NT2/D1 (cell line): Measurements from ENCODE around the gene CD86.
"Not testable (repeated sequence)": the region's sequence is repeated elsewhere in the genome, so short reads cannot be mapped to it uniquely, and the experiment has no call there.

Experiments
- DNase-seq: peaks from one replicate; pipeline ENCODE4 v3.0.0-alpha.2; 2011; ENCODE audit warnings: low read depth, low spot score
- H3K27me3 ChIP-seq: 2 replicates; pipeline ENCODE4 v1.6.0; 2011; ENCODE audit warnings: mild to moderate bottlenecking; ENCODE audit not compliant: insufficient read length, insufficient read depth
- H3K36me3 ChIP-seq: 2 replicates; pipeline ENCODE4 v1.6.1; 2011; ENCODE audit warnings: mild to moderate bottlenecking, low read length, mixed read lengths; ENCODE audit not compliant: insufficient read depth, insufficient read length
- H3K4me1 ChIP-seq: 2 replicates; pipeline ENCODE4 v1.5.1; 2011; ENCODE audit not compliant: insufficient read depth, insufficient read length
- H3K4me3 ChIP-seq: 2 replicates; pipeline ENCODE4 v1.5.1; 2011; ENCODE audit warnings: low read depth; ENCODE audit not compliant: insufficient read length
- H3K9ac ChIP-seq: 2 replicates; pipeline ENCODE4 v1.6.0; 2011; ENCODE audit warnings: low read depth; ENCODE audit not compliant: insufficient read length
- H3K9me3 ChIP-seq: 2 replicates; pipeline ENCODE4 v1.5.1; 2011; ENCODE audit warnings: mild to moderate bottlenecking, low read length; ENCODE audit not compliant: insufficient read depth
- SUZ12 ChIP-seq: IDR thresholded peaks from 2 replicates; pipeline ENCODE4 v1.6.1; 2011; ENCODE audit not compliant: insufficient read length, insufficient read depth; ENCODE audit errors: extremely low read depth
- YY1 ChIP-seq: IDR thresholded peaks from 2 replicates; pipeline ENCODE4 v1.6.1; 2011; ENCODE audit not compliant: insufficient read length, insufficient read depth
- ZNF274 ChIP-seq: IDR thresholded peaks from 2 replicates; pipeline ENCODE4 v1.6.1; 2011; ENCODE audit warnings: mild to moderate bottlenecking, low read depth, low read length

Gene CD86

DNA sequence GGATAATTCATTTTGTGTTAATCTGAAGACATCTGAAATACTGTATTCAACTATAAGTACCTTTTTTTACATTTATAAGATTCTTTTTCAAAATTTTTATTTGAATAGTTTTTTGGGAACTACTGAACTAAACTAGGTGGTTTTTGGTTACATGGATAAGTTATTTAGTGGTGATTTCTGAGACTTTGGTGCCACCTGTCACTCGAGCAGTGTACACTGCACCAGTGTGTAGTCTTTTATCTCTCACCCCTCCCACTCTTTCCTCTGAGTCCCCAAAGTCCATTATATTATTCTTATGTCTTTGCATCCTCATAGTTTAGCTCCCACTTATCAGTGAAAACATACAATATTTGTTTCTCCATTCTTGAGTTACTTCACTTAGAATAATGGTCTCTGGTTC lies 57.6 kb downstream of the CD86 start:
- TF ChIP-seq SUZ12 (no peak), YY1 (no peak), ZNF274 (no peak)
- H3K4me3 ChIP-seq: no peak overlapping the region
- H3K9ac ChIP-seq: no peak overlapping the region
- peaks cover 11% of the 10 kb centered on the region for H3K9me3 ChIP-seq
- no peaks in the 10 kb centered on the region for H3K27me3 ChIP-seq
- no peak for DNase-seq
- no peaks in the 10 kb centered on the region for H3K36me3 ChIP-seq
- H3K4me1 ChIP-seq: no peaks in the 10 kb centered on the region

GRCh38 chr3:122123850-122124249 lies 68.7 kb downstream of the CD86 start:
- no peak for TF ChIP-seq ZNF274
- no peak for TF ChIP-seq YY1
- TF ChIP-seq SUZ12: no peak
- Histone ChIP-seq H3K9me3 (peaks cover 9% of the 10 kb centered on the region; the same call in 1 of the 2 replicates), H3K4me1 (no peaks in the 10 kb centered on the region), H3K9ac (no peak overlapping the region), H3K36me3 (no peaks in the 10 kb centered on the region), H3K27me3 (no peaks in the 10 kb centered on the region), H3K4me3 (no peak overlapping the region)
- DNase-seq: no peak

- Histone ChIP-seq H3K4me1 (no peaks in the 10 kb centered on the region), H3K36me3 (no peaks in the 10 kb centered on the region), H3K9ac (no peak overlapping the region), H3K4me3 (no peak overlapping the region), H3K9me3 (no peaks in the 10 kb centered on the region), H3K27me3 (no peaks in the 10 kb centered on the region)
- TF ChIP-seq ZNF274: no peak
- TF ChIP-seq YY1: no peak
- TF ChIP-seq SUZ12: no peak
- no peak for DNase-seq
Observed at GRCh38 chr3:122132949-122133540, 77.9 kb downstream of the CD86 start.

DNA sequence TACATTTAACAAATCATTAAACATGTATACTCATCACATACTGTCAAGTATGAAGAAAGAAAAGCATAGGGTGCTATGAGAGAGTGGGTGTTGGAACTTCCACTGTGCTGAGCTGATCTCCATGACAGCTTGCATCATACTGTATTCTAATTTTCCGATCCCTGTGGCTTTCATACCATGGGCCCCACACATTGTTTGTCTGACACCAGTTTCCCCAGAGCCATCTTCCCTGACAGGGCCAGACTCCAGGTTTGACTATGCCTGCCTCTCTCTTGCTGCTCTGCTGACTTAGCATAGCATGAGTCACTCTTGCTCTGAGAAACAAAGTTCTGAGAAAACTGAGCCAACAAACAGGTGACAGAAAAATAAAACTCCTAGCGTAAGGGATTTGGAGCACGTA lies 91.3 kb downstream of the CD86 start:
- no peaks in the 10 kb centered on the region for H3K4me1 ChIP-seq
- H3K36me3 ChIP-seq: no peaks in the 10 kb centered on the region
- no peak overlapping the region for H3K9ac ChIP-seq
- no peak for TF ChIP-seq ZNF274
- no peak for DNase-seq
- peaks cover 8% of the 10 kb centered on the region; the same call in 1 of the 2 replicates for H3K9me3 ChIP-seq
- no peaks in the 10 kb centered on the region for H3K27me3 ChIP-seq
- no peak overlapping the region for H3K4me3 ChIP-seq

DNA sequence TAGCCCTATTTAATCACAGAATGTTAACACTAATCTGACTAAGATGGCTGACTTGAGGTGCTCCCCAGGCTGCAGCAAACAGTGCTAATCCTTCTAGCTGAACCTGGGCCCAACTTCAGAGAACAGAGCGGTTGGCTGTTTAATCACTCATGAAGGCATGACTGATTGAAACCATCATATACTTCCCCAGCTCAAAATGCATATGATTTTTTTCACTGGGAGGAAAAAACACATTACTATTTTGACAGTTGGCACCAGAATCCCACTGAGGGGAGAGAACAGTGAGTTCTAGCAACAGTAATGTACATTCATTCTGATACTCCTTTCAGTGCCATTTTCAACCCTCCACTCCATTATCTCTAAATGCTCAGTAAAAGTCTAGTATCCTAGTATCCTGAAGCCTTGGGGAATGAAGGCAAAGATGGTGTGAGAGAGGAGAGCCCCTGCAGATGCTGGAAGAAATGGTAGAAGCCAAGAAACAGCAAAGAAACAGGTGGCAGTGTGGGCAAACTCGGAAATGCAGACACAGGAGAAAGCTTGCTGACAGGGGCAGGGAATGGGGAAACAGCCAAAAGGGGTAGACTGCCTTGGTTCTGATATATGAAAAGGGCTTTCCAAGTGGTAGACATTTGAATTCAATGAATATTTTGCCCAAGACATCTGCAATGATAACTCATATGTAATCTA lies 93.9 kb downstream of the CD86 start:
- Histone ChIP-seq H3K4me3 (no peak overlapping the region), H3K9me3 (peaks cover 7% of the 10 kb centered on the region; the same call in 1 of the 2 replicates), H3K4me1 (no peaks in the 10 kb centered on the region), H3K27me3 (no peaks in the 10 kb centered on the region), H3K9ac (no peak overlapping the region), H3K36me3 (no peaks in the 10 kb centered on the region)
- no peak for TF ChIP-seq YY1
- TF ChIP-seq ZNF274: no peak
- no peak for TF ChIP-seq SUZ12
- no peak for DNase-seq

DNA sequence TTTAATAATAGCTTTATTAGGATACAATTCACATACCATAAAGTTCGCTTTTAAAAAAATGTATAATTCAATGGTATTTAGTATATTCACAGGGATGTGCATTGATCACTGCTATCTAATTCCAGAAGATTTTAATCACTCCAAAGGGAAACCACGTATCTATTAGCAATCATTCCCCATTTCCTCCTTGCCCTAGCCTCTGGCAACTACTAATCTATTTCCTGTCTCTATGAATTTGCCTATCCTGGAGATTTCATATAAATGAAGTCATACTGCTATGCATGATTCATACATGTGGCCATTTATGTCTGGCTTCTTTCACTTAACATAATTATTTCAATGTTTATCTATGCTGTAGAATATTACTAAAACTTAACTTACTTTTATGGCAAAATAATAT lies 96.3 kb downstream of the CD86 start:
- no peaks in the 10 kb centered on the region for H3K4me1 ChIP-seq
- H3K36me3 ChIP-seq: no peaks in the 10 kb centered on the region
- DNase-seq: no peak
- peaks cover 28% of the 10 kb centered on the region for H3K9me3 ChIP-seq
- H3K9ac ChIP-seq: no peak overlapping the region
- no peaks in the 10 kb centered on the region for H3K27me3 ChIP-seq
- no peak overlapping the region for H3K4me3 ChIP-seq
- TF ChIP-seq ZNF274: no peak
- no peak for TF ChIP-seq SUZ12
- no peak for TF ChIP-seq YY1

GRCh38 chr3:122164983-122165382 lies 109.8 kb downstream of the CD86 start:
- H3K27me3 ChIP-seq, H3K4me3 ChIP-seq, H3K9ac ChIP-seq, H3K4me1 ChIP-seq, H3K36me3 ChIP-seq, H3K9me3 ChIP-seq, DNase-seq: not testable (repeated sequence)
